Liver (tissue), 3 donors: ENCODE results near the gene NBPF1.

Source experiments
- EGR1 ChIP-seq, 2 donors: IDR thresholded peaks; 2 replicates each; pipeline ENCODE4 v1.6.1; 2016 to 2018; ENCODE audit warnings: antibody characterized with exemption in 2 of 2, low read depth in 2 of 2
- GABPA ChIP-seq, 2 donors: IDR thresholded peaks in 1 of 2; conservative IDR thresholded peaks in 1 of 2; 2 replicates each; pipeline ENCODE4 v1.6.1; 2016; ENCODE audit warnings: antibody characterized with exemption in 2 of 2, mild to moderate bottlenecking in 1 of 2, moderate library complexity in 1 of 2
- RAD21 ChIP-seq, 2 donors: IDR thresholded peaks; 2 replicates each; pipeline ENCODE4 v1.6.1; 2016; ENCODE audit warnings: antibody characterized with exemption in 2 of 2, mild to moderate bottlenecking in 2 of 2
- TAF1 ChIP-seq: conservative IDR thresholded peaks from 2 replicates; pipeline ENCODE4 v1.6.1; 2016; ENCODE audit warnings: antibody characterized with exemption, mild to moderate bottlenecking
- YY1 ChIP-seq: IDR thresholded peaks from 2 replicates; pipeline ENCODE4 v1.6.1; 2016; ENCODE audit warnings: antibody characterized with exemption, mild to moderate bottlenecking
- TF ChIP-seq, protein P1 (sequence below): IDR thresholded peaks from 2 replicates; pipeline ENCODE4 v1.6.1; 2016; ENCODE audit warnings: antibody characterized with exemption, mild to moderate bottlenecking
- TF ChIP-seq, protein P2 (sequence below): fragments of 150-350 bp; IDR thresholded peaks from 2 replicates; pipeline ENCODE4 v1.5.1; 2017; ENCODE audit warnings: improper control_type of control experiment, low read depth, low read length; ENCODE audit not compliant: missing input control
- donor health status: healthy.
- donor health status: healthy.

DNA sequence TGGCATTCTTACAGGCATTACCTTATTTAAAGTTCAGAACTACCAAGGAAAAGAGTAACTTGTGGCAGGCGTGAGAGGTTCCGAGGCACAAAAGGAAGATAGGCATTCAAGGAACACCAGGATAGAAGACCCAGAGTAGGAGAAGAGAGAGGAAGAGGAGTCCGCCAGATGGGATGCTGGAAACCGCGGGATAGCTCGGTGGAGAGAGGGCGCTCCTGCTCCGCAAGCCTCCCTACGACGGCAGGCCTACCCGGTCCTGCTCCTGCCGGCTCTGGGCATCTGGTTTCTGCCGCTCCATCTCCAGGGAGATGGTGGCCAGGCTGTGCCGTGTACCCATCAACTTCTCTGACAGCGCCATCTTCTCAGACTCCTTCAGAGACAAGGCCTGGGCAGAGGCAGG lies 5.4 kb upstream of the NBPF1 start:
- no peak for TF ChIP-seq GABPA (IDR thresholded peaks at IDR 0.05 in 1 of 2, conservative IDR thresholded peaks at IDR 0.05 in 1 of 2)
- TF ChIP-seq, protein P1, sequence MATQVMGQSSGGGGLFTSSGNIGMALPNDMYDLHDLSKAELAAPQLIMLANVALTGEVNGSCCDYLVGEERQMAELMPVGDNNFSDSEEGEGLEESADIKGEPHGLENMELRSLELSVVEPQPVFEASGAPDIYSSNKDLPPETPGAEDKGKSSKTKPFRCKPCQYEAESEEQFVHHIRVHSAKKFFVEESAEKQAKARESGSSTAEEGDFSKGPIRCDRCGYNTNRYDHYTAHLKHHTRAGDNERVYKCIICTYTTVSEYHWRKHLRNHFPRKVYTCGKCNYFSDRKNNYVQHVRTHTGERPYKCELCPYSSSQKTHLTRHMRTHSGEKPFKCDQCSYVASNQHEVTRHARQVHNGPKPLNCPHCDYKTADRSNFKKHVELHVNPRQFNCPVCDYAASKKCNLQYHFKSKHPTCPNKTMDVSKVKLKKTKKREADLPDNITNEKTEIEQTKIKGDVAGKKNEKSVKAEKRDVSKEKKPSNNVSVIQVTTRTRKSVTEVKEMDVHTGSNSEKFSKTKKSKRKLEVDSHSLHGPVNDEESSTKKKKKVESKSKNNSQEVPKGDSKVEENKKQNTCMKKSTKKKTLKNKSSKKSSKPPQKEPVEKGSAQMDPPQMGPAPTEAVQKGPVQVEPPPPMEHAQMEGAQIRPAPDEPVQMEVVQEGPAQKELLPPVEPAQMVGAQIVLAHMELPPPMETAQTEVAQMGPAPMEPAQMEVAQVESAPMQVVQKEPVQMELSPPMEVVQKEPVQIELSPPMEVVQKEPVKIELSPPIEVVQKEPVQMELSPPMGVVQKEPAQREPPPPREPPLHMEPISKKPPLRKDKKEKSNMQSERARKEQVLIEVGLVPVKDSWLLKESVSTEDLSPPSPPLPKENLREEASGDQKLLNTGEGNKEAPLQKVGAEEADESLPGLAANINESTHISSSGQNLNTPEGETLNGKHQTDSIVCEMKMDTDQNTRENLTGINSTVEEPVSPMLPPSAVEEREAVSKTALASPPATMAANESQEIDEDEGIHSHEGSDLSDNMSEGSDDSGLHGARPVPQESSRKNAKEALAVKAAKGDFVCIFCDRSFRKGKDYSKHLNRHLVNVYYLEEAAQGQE, result no peak
- no peak for TF ChIP-seq YY1
- TF ChIP-seq, protein P2, sequence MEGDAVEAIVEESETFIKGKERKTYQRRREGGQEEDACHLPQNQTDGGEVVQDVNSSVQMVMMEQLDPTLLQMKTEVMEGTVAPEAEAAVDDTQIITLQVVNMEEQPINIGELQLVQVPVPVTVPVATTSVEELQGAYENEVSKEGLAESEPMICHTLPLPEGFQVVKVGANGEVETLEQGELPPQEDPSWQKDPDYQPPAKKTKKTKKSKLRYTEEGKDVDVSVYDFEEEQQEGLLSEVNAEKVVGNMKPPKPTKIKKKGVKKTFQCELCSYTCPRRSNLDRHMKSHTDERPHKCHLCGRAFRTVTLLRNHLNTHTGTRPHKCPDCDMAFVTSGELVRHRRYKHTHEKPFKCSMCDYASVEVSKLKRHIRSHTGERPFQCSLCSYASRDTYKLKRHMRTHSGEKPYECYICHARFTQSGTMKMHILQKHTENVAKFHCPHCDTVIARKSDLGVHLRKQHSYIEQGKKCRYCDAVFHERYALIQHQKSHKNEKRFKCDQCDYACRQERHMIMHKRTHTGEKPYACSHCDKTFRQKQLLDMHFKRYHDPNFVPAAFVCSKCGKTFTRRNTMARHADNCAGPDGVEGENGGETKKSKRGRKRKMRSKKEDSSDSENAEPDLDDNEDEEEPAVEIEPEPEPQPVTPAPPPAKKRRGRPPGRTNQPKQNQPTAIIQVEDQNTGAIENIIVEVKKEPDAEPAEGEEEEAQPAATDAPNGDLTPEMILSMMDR, result no peak
- no peak for TF ChIP-seq RAD21 (IDR thresholded peaks at IDR 0.05)
- no peak for TF ChIP-seq TAF1
- no peak for TF ChIP-seq EGR1 (IDR thresholded peaks at IDR 0.05; ENCODE audit: low read depth in 2 of 2)
